K562 (cell line): ENCODE measurements around the gene C5orf22. TPM values are rescaled to one million over a fixed set of nuclear protein-coding genes. Genes with fewer than 3 reads are reported as not detected.

Source experiments
- ATAC-seq: fragments of 200-7000 bp; cut with Tn5 transposase; 3 replicates; pipeline ENCODE4 v1.9.1; 2020; ENCODE audit warnings: moderate library complexity
- BruUV-seq: library from RNA; stranded (reverse); fragments of 400-500 nt; replicated peaks from 2 replicates; lab custom pipeline; 2021; lab: Mats Ljungman, UMichigan
- CTCF ChIA-PET: fragments of 300-600 bp; formaldehyde crosslinking; extraction: SDS; loops from one replicate; lab custom pipeline; 2021; ENCODE audit warnings: low intra/inter-chr PET ratio; lab: Yijun Ruan, JAX
- POLR2A ChIA-PET: fragments of 300-600, 350-650 bp; sonication (Branson Sonifier 250); formaldehyde crosslinking; extraction: SDS; loops from one replicate; lab custom pipeline; 2021; ENCODE audit warnings: antibody characterized with exemption, inconsistent platforms; lab: Yijun Ruan, JAX
- DNase-seq, 4 experiments: peaks; one replicate each; pipeline versions ENCODE4 v3.0.0 to v3.0.0-alpha.2; 2011 to 2018; ENCODE audit warnings: low spot score in 3 of 4, mixed read lengths in 3 of 4; ENCODE audit errors: extremely low read depth in 1 of 4
- FAIRE-seq: peaks from 2 replicates; lab custom pipeline; 2011; peaks lifted over from hg19 to GRCh38; lab: Jason Lieb, UNC
- H2AFZ ChIP-seq: 2 replicates; pipeline ENCODE4 v1.6.0; 2011; ENCODE audit warnings: low read depth, low read length, control low read depth, inconsistent platforms
- H3K27ac ChIP-seq: fragments of 200-600 bp; 3 replicates; pipeline ENCODE4 v1.8.0; 2011; ENCODE audit warnings: low read depth, mild to moderate bottlenecking, control low read depth, inconsistent platforms, low read length, moderate library complexity, mixed read lengths; ENCODE audit errors: extremely low read depth
- H3K27me3 ChIP-seq, 2 experiments: fragments of 300-600 bp in 1 of 2; 2 replicates in 1 of 2; 3 replicates in 1 of 2; pipeline versions ENCODE4 v1.6.0 to v1.8.0; 2011; ENCODE audit warnings: inconsistent platforms in 2 of 2, low read length in 2 of 2, mild to moderate bottlenecking in 1 of 2, mixed read lengths in 1 of 2, moderate library complexity in 1 of 2; ENCODE audit not compliant: control insufficient read depth in 2 of 2, insufficient read depth in 2 of 2
- H3K36me3 ChIP-seq: fragments of 300-600 bp; 3 replicates; pipeline ENCODE4 v1.8.0; 2011; ENCODE audit warnings: mild to moderate bottlenecking, low read length, inconsistent platforms; ENCODE audit not compliant: control insufficient read depth, insufficient read depth
- H3K4me1 ChIP-seq, 2 experiments: fragments of 200-600 bp in 1 of 2; replicated peaks in 1 of 2; 2 replicates in 1 of 2; 3 replicates in 1 of 2; pipeline versions ENCODE4 v1.5.1 to v1.8.0; 2011; ENCODE audit warnings: inconsistent platforms in 2 of 2, low read length in 2 of 2, mild to moderate bottlenecking in 1 of 2, mixed read lengths in 1 of 2, moderate library complexity in 1 of 2; ENCODE audit not compliant: control insufficient read depth in 2 of 2, insufficient read depth in 2 of 2
- H3K4me2 ChIP-seq: 2 replicates; pipeline ENCODE4 v1.6.1; 2011; ENCODE audit warnings: low read length, control low read depth, inconsistent platforms, mixed read lengths; ENCODE audit not compliant: insufficient read depth
- H3K4me3 ChIP-seq: fragments of 200-600 bp; sonication (generic), shearing (Covaris generic); 2 replicates; pipeline ENCODE4 v1.5.1; 2016; ENCODE audit warnings: control low read depth, inconsistent platforms
- H3K79me2 ChIP-seq: fragments of 200-600 bp; 3 replicates; pipeline ENCODE4 v1.8.0; 2011; ENCODE audit warnings: low read length, inconsistent platforms; ENCODE audit not compliant: control insufficient read depth, insufficient read depth
- H3K9ac ChIP-seq, 2 experiments: 2 replicates each; pipeline versions ENCODE4 v1.6.0 to v1.6.1; 2011; ENCODE audit warnings: low read depth in 2 of 2, low read length in 2 of 2, control low read depth in 1 of 2, inconsistent platforms in 1 of 2, mild to moderate bottlenecking in 1 of 2, mixed read lengths in 1 of 2; ENCODE audit not compliant: insufficient read depth in 1 of 2
- H3K9me1 ChIP-seq: one replicate; pipeline ENCODE4 v1.6.0; 2011; ENCODE audit warnings: inconsistent platforms, mild to moderate bottlenecking, low read length, moderate library complexity; ENCODE audit not compliant: control insufficient read depth, insufficient read depth
- H3K9me3 ChIP-seq: replicated peaks from 2 replicates; pipeline ENCODE4 v1.5.1; 2011; ENCODE audit warnings: low read depth, low read length, inconsistent platforms; ENCODE audit not compliant: control insufficient read depth, insufficient read depth
- H4K20me1 ChIP-seq: replicated peaks from 2 replicates; pipeline ENCODE4 v1.6.1; 2011; ENCODE audit warnings: low read length, inconsistent platforms, mixed read lengths; ENCODE audit not compliant: control insufficient read depth, insufficient read depth
- FOXA3 ChIP-seq, 2 experiments: fragments of 450-650 bp in 1 of 2; sonication (generic) in 1 of 2; formaldehyde crosslinking; IDR thresholded peaks in 1 of 2; conservative IDR thresholded peaks in 1 of 2; 2 replicates each; pipeline versions ENCODE4 v1.4.0 to v1.8.0; 2020 to 2022; ENCODE audit warnings: mild to moderate bottlenecking in 2 of 2, missing genetic modification reagents in 1 of 2
- WGBS: fragments of 100-300 bp; shearing (Covaris generic); methylation state at CpG from one replicate; pipeline ENCODE4 v1.1.6; 2016; ENCODE audit warnings: low coverage, mixed read lengths; ENCODE audit not compliant: insufficient coverage; ENCODE audit errors: missing lambda C conversion rate; 5-methylcytosine and 5-hydroxymethylcytosine counted together
- in situ Hi-C: fragments of 300-500 bp; cut with MboI; formaldehyde crosslinking; loops from 4 replicates; pipeline ENCODE4 v1.15.0; 2018; ENCODE audit warnings: inconsistent platforms, mixed read lengths
- intact Hi-C: fragments of 100-400 bp; cut with micrococcal nuclease; formaldehyde crosslinking; loops from 2 replicates; pipeline ENCODE4 v1.14.2; 2022
- polyA plus RNA-seq, 8 experiments: library from polyadenylated mRNA; depleted of rRNA in 4 of 8; stranded (reverse) in 5 of 8; unstranded in 3 of 8; fragments of >200 nt; fragmentation: Nextera tagmentation in 2 of 8; fragmentation: Illumina TruSeq in 1 of 8; extraction: Ambion mirVana in 2 of 8; extraction: Trizol in 1 of 8; gene quantifications; 2 replicates each; pipeline versions ENCODE4 v1.2.1 to v1.2.3, GENCODE V29; 2011 to 2014; ENCODE audit warnings: inconsistent platforms in 1 of 8, missing spikeins in 1 of 8
- total RNA-seq, 7 experiments: library from RNA; depleted of rRNA in 6 of 7; stranded (reverse); fragments of >200 nt in 6 of 7; fragmentation: Illumina TruSeq in 2 of 7; extraction: Trizol in 2 of 7; gene quantifications; 2 replicates each; pipeline versions ENCODE4 v1.2.1 to v1.2.3, GENCODE V29; 2011 to 2021; ENCODE audit warnings: low replicate concordance in 1 of 7
- TF ChIP-seq, protein P1 (sequence below), 2 experiments: fragments of 450-650 bp in 1 of 2; sonication (generic) in 1 of 2; formaldehyde crosslinking in 1 of 2; IDR thresholded peaks; 2 replicates each; pipeline versions ENCODE4 v1.7.1 to v1.9.0; 2016 to 2022; ENCODE audit warnings: inconsistent platforms in 1 of 2, mild to moderate bottlenecking in 1 of 2, missing genetic modification reagents in 1 of 2
- TF ChIP-seq, protein P2 (sequence below): fragments of 450-650 bp; IDR thresholded peaks from 2 replicates; pipeline ENCODE4 v1.6.1; 2018; ENCODE audit not compliant: partially characterized antibody

The C5orf22 gene
- total and polyA plus RNA-seq, 9 of the 15 experiments (the other 6 are each of a cell fraction or from before 2014, with no cell fraction given) = 22.7 to 56.7 (median 39.3) TPM

DNA sequence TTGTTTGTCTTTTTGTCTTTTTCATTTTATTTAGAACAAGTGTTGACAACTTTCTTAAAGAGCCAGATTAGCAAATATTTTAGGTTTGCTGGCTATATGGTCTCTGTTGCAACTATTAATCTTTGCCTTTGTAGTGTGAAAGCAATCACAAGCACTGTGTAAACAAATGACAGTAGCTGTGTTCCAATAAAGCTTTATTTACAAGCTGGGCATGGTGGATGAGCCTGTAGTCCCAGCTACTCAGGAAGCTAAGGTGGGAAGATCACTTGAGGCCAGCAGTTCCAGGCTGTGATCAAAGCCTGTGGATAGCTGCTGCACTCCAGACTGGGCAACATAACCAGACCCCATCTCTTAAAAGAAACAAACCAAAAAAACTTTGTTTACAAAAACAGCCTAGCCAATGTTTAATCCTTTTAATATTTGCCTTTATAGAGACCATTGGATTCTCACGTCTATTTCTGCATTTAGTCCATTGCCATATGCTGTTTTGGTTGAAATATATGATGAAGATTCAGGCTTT, 2.5 kb downstream of the C5orf22 start:
- ATAC-seq (no peak), FAIRE-seq (no peak), DNase-seq (no peak)
- WGBS = 95% methylated on average over 1 of the region's 1 CpG
- Histone ChIP-seq H3K4me1 (peaks cover 13 to 15% of the 10 kb centered on the region in 2 experiments; a peak in 4 of 5 replicates), H2AFZ (no peak overlapping the region), H3K4me2 (no peak overlapping the region), H3K9me3 (no peaks in the 10 kb centered on the region), H3K36me3 (peaks cover 71% of the 10 kb centered on the region), H3K9ac (no peak overlapping the region), H3K27me3 (no peaks in the 10 kb centered on the region), H3K4me3 (no peak overlapping the region), H3K9me1 (no peaks in the 10 kb centered on the region), H3K27ac (no peak overlapping the region), H3K79me2 (peaks cover 56% of the 10 kb centered on the region), H4K20me1 (no peaks in the 10 kb centered on the region)
- intact Hi-C loops = no loop called here
- in situ Hi-C loops = no loop called here
- BruUV-seq = no TSS peak
- TF ChIP-seq, protein P1, sequence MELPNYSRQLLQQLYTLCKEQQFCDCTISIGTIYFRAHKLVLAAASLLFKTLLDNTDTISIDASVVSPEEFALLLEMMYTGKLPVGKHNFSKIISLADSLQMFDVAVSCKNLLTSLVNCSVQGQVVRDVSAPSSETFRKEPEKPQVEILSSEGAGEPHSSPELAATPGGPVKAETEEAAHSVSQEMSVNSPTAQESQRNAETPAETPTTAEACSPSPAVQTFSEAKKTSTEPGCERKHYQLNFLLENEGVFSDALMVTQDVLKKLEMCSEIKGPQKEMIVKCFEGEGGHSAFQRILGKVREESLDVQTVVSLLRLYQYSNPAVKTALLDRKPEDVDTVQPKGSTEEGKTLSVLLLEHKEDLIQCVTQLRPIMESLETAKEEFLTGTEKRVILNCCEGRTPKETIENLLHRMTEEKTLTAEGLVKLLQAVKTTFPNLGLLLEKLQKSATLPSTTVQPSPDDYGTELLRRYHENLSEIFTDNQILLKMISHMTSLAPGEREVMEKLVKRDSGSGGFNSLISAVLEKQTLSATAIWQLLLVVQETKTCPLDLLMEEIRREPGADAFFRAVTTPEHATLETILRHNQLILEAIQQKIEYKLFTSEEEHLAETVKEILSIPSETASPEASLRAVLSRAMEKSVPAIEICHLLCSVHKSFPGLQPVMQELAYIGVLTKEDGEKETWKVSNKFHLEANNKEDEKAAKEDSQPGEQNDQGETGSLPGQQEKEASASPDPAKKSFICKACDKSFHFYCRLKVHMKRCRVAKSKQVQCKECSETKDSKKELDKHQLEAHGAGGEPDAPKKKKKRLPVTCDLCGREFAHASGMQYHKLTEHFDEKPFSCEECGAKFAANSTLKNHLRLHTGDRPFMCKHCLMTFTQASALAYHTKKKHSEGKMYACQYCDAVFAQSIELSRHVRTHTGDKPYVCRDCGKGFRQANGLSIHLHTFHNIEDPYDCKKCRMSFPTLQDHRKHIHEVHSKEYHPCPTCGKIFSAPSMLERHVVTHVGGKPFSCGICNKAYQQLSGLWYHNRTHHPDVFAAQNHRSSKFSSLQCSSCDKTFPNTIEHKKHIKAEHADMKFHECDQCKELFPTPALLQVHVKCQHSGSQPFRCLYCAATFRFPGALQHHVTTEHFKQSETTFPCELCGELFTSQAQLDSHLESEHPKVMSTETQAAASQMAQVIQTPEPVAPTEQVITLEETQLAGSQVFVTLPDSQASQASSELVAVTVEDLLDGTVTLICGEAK (IDR thresholded peaks at IDR 0.05) = peak; percentile 93
- TF ChIP-seq, protein P1 (CRISPR knock-in tag; IDR thresholded peaks at IDR 0.05) = peak; percentile 85
- TF ChIP-seq, protein P2, sequence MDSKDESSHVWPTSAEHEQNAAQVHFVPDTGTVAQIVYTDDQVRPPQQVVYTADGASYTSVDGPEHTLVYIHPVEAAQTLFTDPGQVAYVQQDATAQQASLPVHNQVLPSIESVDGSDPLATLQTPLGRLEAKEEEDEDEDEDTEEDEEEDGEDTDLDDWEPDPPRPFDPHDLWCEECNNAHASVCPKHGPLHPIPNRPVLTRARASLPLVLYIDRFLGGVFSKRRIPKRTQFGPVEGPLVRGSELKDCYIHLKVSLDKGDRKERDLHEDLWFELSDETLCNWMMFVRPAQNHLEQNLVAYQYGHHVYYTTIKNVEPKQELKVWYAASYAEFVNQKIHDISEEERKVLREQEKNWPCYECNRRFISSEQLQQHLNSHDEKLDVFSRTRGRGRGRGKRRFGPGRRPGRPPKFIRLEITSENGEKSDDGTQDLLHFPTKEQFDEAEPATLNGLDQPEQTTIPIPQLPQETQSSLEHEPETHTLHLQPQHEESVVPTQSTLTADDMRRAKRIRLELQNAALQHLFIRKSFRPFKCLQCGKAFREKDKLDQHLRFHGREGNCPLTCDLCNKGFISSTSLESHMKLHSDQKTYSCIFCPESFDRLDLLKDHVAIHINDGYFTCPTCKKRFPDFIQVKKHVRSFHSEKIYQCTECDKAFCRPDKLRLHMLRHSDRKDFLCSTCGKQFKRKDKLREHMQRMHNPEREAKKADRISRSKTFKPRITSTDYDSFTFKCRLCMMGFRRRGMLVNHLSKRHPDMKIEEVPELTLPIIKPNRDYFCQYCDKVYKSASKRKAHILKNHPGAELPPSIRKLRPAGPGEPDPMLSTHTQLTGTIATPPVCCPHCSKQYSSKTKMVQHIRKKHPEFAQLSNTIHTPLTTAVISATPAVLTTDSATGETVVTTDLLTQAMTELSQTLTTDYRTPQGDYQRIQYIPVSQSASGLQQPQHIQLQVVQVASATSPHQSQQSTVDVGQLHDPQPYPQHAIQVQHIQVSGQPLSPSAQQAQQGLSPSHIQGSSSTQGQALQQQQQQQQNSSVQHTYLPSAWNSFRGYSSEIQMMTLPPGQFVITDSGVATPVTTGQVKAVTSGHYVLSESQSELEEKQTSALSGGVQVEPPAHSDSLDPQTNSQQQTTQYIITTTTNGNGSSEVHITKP = no peak
- peak in 1 of 2 experiments; percentile 17; a peak in 1 of 4 replicates for TF ChIP-seq FOXA3 (CRISPR knock-in tag; conservative IDR thresholded peaks at IDR 0.05 in 1 of 2, IDR thresholded peaks at IDR 0.05 in 1 of 2)
- POLR2A ChIA-PET = no interaction called here
- CTCF ChIA-PET = no interaction called here
